DND-41 (cell line): Measurements from ENCODE around the gene FUCA1.
"Not testable (repeated sequence)": the region's sequence is repeated elsewhere in the genome, so short reads cannot be mapped to it uniquely, and the experiment has no call there.

Source experiments
- ATAC-seq: fragments of 200-7000 bp; cut with Tn5 transposase; 3 replicates; pipeline ENCODE4 v1.9.1; 2021; ENCODE audit warnings: low read depth; ENCODE audit not compliant: insufficient read depth
- DNase-seq: peaks from one replicate; pipeline ENCODE4 v3.0.0-alpha.2; 2020
- H2AFZ ChIP-seq: 2 replicates; pipeline ENCODE4 v1.6.0; 2012; ENCODE audit warnings: low read depth, low read length
- H3K27ac ChIP-seq: 2 replicates; pipeline ENCODE4 v1.5.1; 2012; ENCODE audit warnings: low read length, inconsistent platforms
- H3K27me3 ChIP-seq: fragments of 200-600 bp; sonication (generic); 2 replicates; pipeline ENCODE4 v1.6.0; 2012; ENCODE audit warnings: low read length, mild to moderate bottlenecking, inconsistent platforms; ENCODE audit not compliant: insufficient read depth, poor library complexity
- H3K36me3 ChIP-seq: 2 replicates; pipeline ENCODE4 v1.5.1; 2012; ENCODE audit warnings: low read length, inconsistent platforms; ENCODE audit not compliant: insufficient read depth
- H3K4me1 ChIP-seq: 2 replicates; pipeline ENCODE4 v1.5.1; 2012; ENCODE audit warnings: mild to moderate bottlenecking, low read length; ENCODE audit not compliant: insufficient read depth
- H3K4me2 ChIP-seq: 2 replicates; pipeline ENCODE4 v1.6.0; 2012; ENCODE audit warnings: mild to moderate bottlenecking, moderate library complexity, low read length, inconsistent platforms; ENCODE audit not compliant: insufficient read depth
- H3K4me3 ChIP-seq, 2 experiments: fragments of 200-600 bp in 1 of 2; shearing (Covaris generic) in 1 of 2; 2 replicates each; pipeline ENCODE4 v1.5.1; 2012 to 2016; ENCODE audit warnings: inconsistent platforms in 2 of 2, low read length in 2 of 2, mild to moderate bottlenecking in 2 of 2, low read depth in 1 of 2, moderate library complexity in 1 of 2
- H3K79me2 ChIP-seq: 2 replicates; pipeline ENCODE4 v1.6.0; 2012; ENCODE audit warnings: low read length, inconsistent platforms; ENCODE audit not compliant: insufficient read depth
- H3K9ac ChIP-seq: 2 replicates; pipeline ENCODE4 v1.6.0; 2012; ENCODE audit warnings: low read depth, mild to moderate bottlenecking, inconsistent platforms, low read length, moderate library complexity
- H3K9me3 ChIP-seq: 2 replicates; pipeline ENCODE4 v1.5.1; 2012; ENCODE audit warnings: low read length, moderate library complexity, mild to moderate bottlenecking, inconsistent platforms; ENCODE audit not compliant: insufficient read depth, severe bottlenecking
- H4K20me1 ChIP-seq: 2 replicates; pipeline ENCODE4 v1.6.0; 2012; ENCODE audit warnings: low read length; ENCODE audit not compliant: insufficient read depth
- CTCF ChIP-seq: IDR thresholded peaks from 2 replicates; pipeline ENCODE4 v1.5.1; 2012; ENCODE audit warnings: borderline replicate concordance, low read length, moderate library complexity, mild to moderate bottlenecking; ENCODE audit not compliant: poor library complexity, severe bottlenecking; ENCODE audit errors: extremely low read depth
- EZH2 ChIP-seq: IDR thresholded peaks from 3 replicates; pipeline ENCODE4 v1.6.1; 2012; ENCODE audit warnings: borderline replicate concordance, low read depth, mild to moderate bottlenecking, moderate library complexity, low read length, inconsistent platforms; ENCODE audit not compliant: severe bottlenecking

Gene FUCA1

DNA sequence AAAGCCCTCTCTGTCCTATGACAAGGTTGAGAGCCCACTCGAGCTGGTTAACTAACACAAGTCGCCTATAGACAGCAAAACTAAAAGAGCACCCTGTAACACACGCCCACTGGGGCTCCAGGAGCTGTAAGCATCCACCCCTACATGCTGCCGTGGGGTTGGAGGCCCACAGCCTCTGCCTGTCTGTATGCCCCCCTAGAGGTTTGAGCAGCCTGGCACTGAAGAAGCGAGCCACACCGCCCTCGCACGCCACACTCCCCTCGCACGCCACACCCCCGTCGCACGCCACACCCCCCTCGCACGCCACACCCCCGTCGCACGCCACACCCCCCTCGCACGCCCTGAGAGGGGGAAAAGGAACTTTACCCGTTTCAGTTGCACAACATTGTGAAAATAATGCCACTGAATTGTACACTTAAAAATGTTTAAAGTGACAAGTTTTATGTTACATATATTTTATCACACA, 29.7 kb downstream of the FUCA1 start:
- Histone ChIP-seq H3K9me3 (no peaks in the 10 kb centered on the region), H3K4me1 (peaks cover 14% of the 10 kb centered on the region), H3K79me2 (no peaks in the 10 kb centered on the region), H2AFZ (peak overlapping the region; percentile 77), H3K4me3 (peak overlapping the region in 1 of 2 experiments; percentile 46; a peak in 2 of 4 replicates), H3K27ac (no peak overlapping the region), H4K20me1 (no peaks in the 10 kb centered on the region), H3K9ac (peak overlapping the region; percentile 36), H3K27me3 (peaks cover 2% of the 10 kb centered on the region), H3K36me3 (no peaks in the 10 kb centered on the region), H3K4me2 (peak overlapping the region; percentile 72)
- DNase-seq = peak; percentile 80
- peak; percentile 99 for ATAC-seq
- TF ChIP-seq CTCF = no peak

DNA sequence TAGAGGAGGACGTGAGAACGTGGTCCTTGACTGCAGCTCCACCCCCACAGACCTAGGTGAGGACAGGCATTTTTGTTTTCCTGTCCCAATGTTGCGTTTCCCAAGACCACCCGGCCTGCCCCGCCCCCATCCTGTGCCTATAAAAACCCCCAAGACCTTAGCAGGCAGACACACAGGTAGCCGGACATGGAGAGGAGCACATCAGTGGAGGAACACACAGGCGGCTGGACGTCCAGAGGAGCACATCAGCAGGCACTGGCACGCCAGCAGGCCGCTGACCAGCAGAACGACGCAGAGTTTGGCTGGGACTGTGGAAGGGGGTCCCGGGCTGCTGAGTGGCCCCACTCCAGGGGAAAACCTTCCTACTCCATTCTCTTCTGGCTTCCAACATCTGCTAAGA, 30.2 kb downstream of the FUCA1 start:
- H3K9ac ChIP-seq = peak overlapping the region; percentile 36
- peak overlapping the region in 1 of 2 experiments; percentile 46; a peak in 2 of 4 replicates for H3K4me3 ChIP-seq
- H3K9me3 ChIP-seq = no peaks in the 10 kb centered on the region
- ATAC-seq = no peak
- H3K4me2 ChIP-seq = peak overlapping the region; percentile 72
- no peaks in the 10 kb centered on the region for H3K36me3 ChIP-seq
- TF ChIP-seq EZH2 = no peak
- no peak for TF ChIP-seq CTCF
- H2AFZ ChIP-seq = peak overlapping the region; percentile 77
- H3K27me3 ChIP-seq = peaks cover 2% of the 10 kb centered on the region
- no peak overlapping the region for H3K27ac ChIP-seq
- no peaks in the 10 kb centered on the region for H3K79me2 ChIP-seq
- H3K4me1 ChIP-seq = peaks cover 14% of the 10 kb centered on the region
- H4K20me1 ChIP-seq = no peaks in the 10 kb centered on the region
- no peak for DNase-seq

DNA sequence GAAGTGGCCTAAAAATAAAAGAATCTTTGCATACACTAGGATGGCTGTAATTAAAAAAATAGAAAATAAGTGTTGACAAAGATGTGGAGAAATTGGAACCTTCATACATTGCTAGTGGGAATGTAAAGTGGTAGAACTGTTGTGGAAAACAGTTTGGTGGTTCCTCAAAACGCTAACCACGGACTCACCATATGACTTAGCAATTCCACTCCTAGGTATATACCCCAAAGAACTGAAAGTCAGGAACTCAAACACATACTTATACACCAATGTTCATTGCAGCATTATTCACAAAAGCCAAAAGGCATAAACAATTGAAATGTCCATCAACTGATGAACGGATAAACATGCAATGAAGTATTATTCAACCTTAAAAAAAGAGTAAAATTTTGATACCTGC, 32.1 kb downstream of the FUCA1 start:
- H3K4me2 ChIP-seq = no peak overlapping the region
- H3K79me2 ChIP-seq = no peaks in the 10 kb centered on the region
- H3K4me3 ChIP-seq = no peak overlapping the region
- no peaks in the 10 kb centered on the region for H4K20me1 ChIP-seq
- H3K9ac ChIP-seq = no peak overlapping the region
- no peaks in the 10 kb centered on the region for H3K9me3 ChIP-seq
- no peaks in the 10 kb centered on the region for H3K36me3 ChIP-seq
- no peak overlapping the region for H2AFZ ChIP-seq
- H3K27ac ChIP-seq = no peak overlapping the region
- H3K27me3 ChIP-seq = peaks cover 3% of the 10 kb centered on the region
- TF ChIP-seq CTCF = no peak
- no peak for TF ChIP-seq EZH2
- peaks cover 14% of the 10 kb centered on the region for H3K4me1 ChIP-seq
- ATAC-seq (no peak), DNase-seq (no peak)

- not testable (repeated sequence) for H3K9ac ChIP-seq, H3K27ac ChIP-seq, H3K27me3 ChIP-seq, ATAC-seq, H2AFZ ChIP-seq, H3K4me2 ChIP-seq, H3K79me2 ChIP-seq, H3K9me3 ChIP-seq, DNase-seq, H3K36me3 ChIP-seq, H3K4me3 ChIP-seq, H4K20me1 ChIP-seq
- H3K4me1 ChIP-seq = peaks cover 14% of the 10 kb centered on the region
Observed at GRCh38 chr1:23834156-23834555, 33.9 kb downstream of the FUCA1 start.
